SK-N-SH (cell line): ENCODE measurements around the gene B4GALT1. TPM values are rescaled to one million over a fixed set of nuclear protein-coding genes. Genes with fewer than 3 reads are reported as not detected.

Experiments
- CTCF ChIA-PET: fragments of 300-600, 350-600 bp; formaldehyde crosslinking; extraction: SDS; loops from one replicate; lab custom pipeline; 2021; lab: Yijun Ruan, JAX
- POLR2A ChIA-PET: fragments of 350-600 bp; sonication (Branson Sonifier 250); formaldehyde crosslinking; extraction: SDS; loops from one replicate; lab custom pipeline; 2020; ENCODE audit warnings: antibody characterized with exemption, inconsistent platforms; lab: Yijun Ruan, JAX
- DNase-seq: peaks from one replicate; pipeline ENCODE4 v3.0.0; 2012
- H2AFZ ChIP-seq: fragments of 200-600 bp; sonication (generic); 2 replicates; pipeline ENCODE4 v1.8.1; 2016; ENCODE audit warnings: antibody characterized with exemption, mild to moderate bottlenecking, low read depth
- H3F3A ChIP-seq: fragments of 200-600 bp; sonication (generic); replicated peaks from 2 replicates; pipeline ENCODE3; 2016; ENCODE audit warnings: antibody characterized with exemption, mild to moderate bottlenecking; ENCODE audit not compliant: insufficient read depth
- H3K27ac ChIP-seq, 2 experiments: fragments of 200-500 bp in 1 of 2; fragments of 200-600 bp in 1 of 2; sonication (Bioruptor generic) in 1 of 2; sonication (generic), shearing (Covaris generic) in 1 of 2; 2 replicates each; pipeline versions ENCODE4 v1.5.1 to v1.6.1; 2014 to 2016; ENCODE audit warnings: low read depth in 2 of 2, inconsistent platforms in 1 of 2, low read length in 1 of 2, mild to moderate bottlenecking in 1 of 2, mixed read lengths in 1 of 2
- H3K27me3 ChIP-seq: fragments of 200-600 bp; sonication (generic), shearing (Covaris generic); 2 replicates; pipeline ENCODE4 v1.6.1; 2016; ENCODE audit warnings: mixed run types; ENCODE audit not compliant: insufficient read depth
- H3K36me3 ChIP-seq, 2 experiments: fragments of 200-500 bp in 1 of 2; fragments of 200-600 bp in 1 of 2; sonication (Bioruptor generic) in 1 of 2; sonication (generic) in 1 of 2; replicated peaks in 1 of 2; 2 replicates each; pipeline versions ENCODE3 to v1.5.1; 2014 to 2016; ENCODE audit warnings: low read length in 1 of 2, mild to moderate bottlenecking in 1 of 2; ENCODE audit not compliant: insufficient read depth in 2 of 2, control insufficient read depth in 1 of 2
- H3K4me1 ChIP-seq, 2 experiments: fragments of 200-500 bp in 1 of 2; fragments of 200-600 bp in 1 of 2; sonication (Bioruptor generic) in 1 of 2; sonication (generic), shearing (Covaris generic) in 1 of 2; 2 replicates each; pipeline versions ENCODE4 v1.5.1 to v1.6.1; 2014 to 2016; ENCODE audit warnings: low read depth in 1 of 2, low read length in 1 of 2, mixed run types in 1 of 2; ENCODE audit not compliant: insufficient read depth in 2 of 2, control insufficient read depth in 1 of 2
- H3K4me2 ChIP-seq: fragments of 200-600 bp; sonication (generic), shearing (Covaris generic); 2 replicates; pipeline ENCODE4 v1.6.1; 2017; ENCODE audit warnings: mixed run types
- H3K4me3 ChIP-seq, 2 experiments: fragments of 200-500 bp in 1 of 2; fragments of 200-600 bp in 1 of 2; sonication (Bioruptor generic) in 1 of 2; sonication (generic), shearing (Covaris generic) in 1 of 2; 2 replicates each; pipeline versions ENCODE4 v1.5.1 to v1.8.1; 2014 to 2016; ENCODE audit warnings: low read depth in 2 of 2, inconsistent platforms in 1 of 2, low read length in 1 of 2, mild to moderate bottlenecking in 1 of 2, mixed read lengths in 1 of 2, moderate library complexity in 1 of 2
- H3K79me2 ChIP-seq: fragments of 200-600 bp; sonication (generic); 2 replicates; pipeline ENCODE4 v1.8.1; 2017; ENCODE audit warnings: mild to moderate bottlenecking; ENCODE audit not compliant: insufficient read depth
- H3K9ac ChIP-seq: fragments of 200-600 bp; sonication (generic); 2 replicates; pipeline ENCODE4 v1.6.1; 2017; ENCODE audit warnings: mixed run types
- H3K9me2 ChIP-seq: fragments of 200-600 bp; sonication (generic); 2 replicates; pipeline ENCODE4 v1.6.1; 2017; ENCODE audit warnings: mixed run types
- H3K9me3 ChIP-seq: fragments of 200-600 bp; sonication (generic); 2 replicates; pipeline ENCODE4 v1.6.1; 2017; ENCODE audit warnings: mixed run types, mild to moderate bottlenecking, moderate library complexity
- H4K20me1 ChIP-seq: fragments of 200-600 bp; sonication (generic); 2 replicates; pipeline ENCODE4 v1.6.1; 2017; ENCODE audit warnings: mild to moderate bottlenecking, mixed run types; ENCODE audit not compliant: insufficient read depth
- CHD2 ChIP-seq: fragments of 150-350 bp; IDR thresholded peaks from 2 replicates; pipeline ENCODE4 v1.6.1; 2018; ENCODE audit warnings: low read length; ENCODE audit not compliant: partially characterized antibody
- ELF1 ChIP-seq: IDR thresholded peaks from 2 replicates; pipeline ENCODE4 v1.4.0; 2012
- EZH2phosphoT487 ChIP-seq: fragments of 200-600 bp; sonication (generic); IDR thresholded peaks from 2 replicates; pipeline ENCODE4 v1.6.1; 2017; ENCODE audit warnings: low read depth, mixed run types, mild to moderate bottlenecking, antibody characterized with exemption, moderate library complexity, borderline replicate concordance
- FOSL2 ChIP-seq: IDR thresholded peaks from 2 replicates; pipeline ENCODE4 v1.4.0; 2012; ENCODE audit warnings: low read depth, mild to moderate bottlenecking, moderate library complexity, borderline replicate concordance
- FOXM1 ChIP-seq: IDR thresholded peaks from 2 replicates; pipeline ENCODE4 v1.4.0; 2012; ENCODE audit warnings: low read depth, mild to moderate bottlenecking
- GABPA ChIP-seq: IDR thresholded peaks from 2 replicates; pipeline ENCODE4 v1.4.0; 2012; ENCODE audit warnings: low read depth, mild to moderate bottlenecking
- JUND ChIP-seq: IDR thresholded peaks from 2 replicates; pipeline ENCODE4 v1.4.0; 2012
- MEF2A ChIP-seq: IDR thresholded peaks from 2 replicates; pipeline ENCODE4 v1.4.0; 2012; ENCODE audit warnings: low read depth, borderline replicate concordance
- MXI1 ChIP-seq: IDR thresholded peaks from 2 replicates; pipeline ENCODE4 v1.6.1; 2012; ENCODE audit warnings: mild to moderate bottlenecking, low read depth, low read length, improper control_type of control experiment
- NFIC ChIP-seq: IDR thresholded peaks from 2 replicates; pipeline ENCODE4 v1.4.0; 2012; ENCODE audit warnings: borderline replicate concordance
- NRF1 ChIP-seq: IDR thresholded peaks from 2 replicates; pipeline ENCODE4 v1.6.1; 2012; ENCODE audit warnings: low read depth, mild to moderate bottlenecking, low read length
- POLR2AphosphoS5 ChIP-seq: IDR thresholded peaks from 2 replicates; pipeline ENCODE4 v1.6.1; 2012; ENCODE audit warnings: low read depth, low read length
- RAD21 ChIP-seq: IDR thresholded peaks from 2 replicates; pipeline ENCODE4 v1.6.1; 2012; ENCODE audit warnings: mild to moderate bottlenecking, low read length
- RFX5 ChIP-seq: IDR thresholded peaks from 2 replicates; pipeline ENCODE4 v1.6.1; 2012; ENCODE audit warnings: mild to moderate bottlenecking, improper control_type of control experiment, low read length
- RXRA ChIP-seq: IDR thresholded peaks from 2 replicates; pipeline ENCODE4 v1.4.0; 2012; ENCODE audit warnings: low read depth, mild to moderate bottlenecking, borderline replicate concordance
- SIN3A ChIP-seq: IDR thresholded peaks from 2 replicates; pipeline ENCODE4 v1.6.1; 2012; ENCODE audit warnings: low read depth, mild to moderate bottlenecking, low read length, moderate library complexity, borderline replicate concordance
- SMC3 ChIP-seq: IDR thresholded peaks from 2 replicates; pipeline ENCODE4 v1.6.1; 2012; ENCODE audit warnings: low read depth, low read length, improper control_type of control experiment
- TAF1 ChIP-seq: IDR thresholded peaks from 2 replicates; pipeline ENCODE4 v1.6.1; 2012; ENCODE audit warnings: low read depth, mild to moderate bottlenecking, low read length, moderate library complexity, borderline replicate concordance
- TCF12 ChIP-seq: IDR thresholded peaks from 2 replicates; pipeline ENCODE4 v1.4.0; 2012
- YY1 ChIP-seq: IDR thresholded peaks from 2 replicates; pipeline ENCODE4 v1.4.0; 2012; ENCODE audit warnings: low read depth, mild to moderate bottlenecking
- WGBS: methylation state at CpG from one replicate; pipeline ENCODE4 v1.1.6; 2017; ENCODE audit warnings: low lambda C conversion rate; 5-methylcytosine and 5-hydroxymethylcytosine counted together
- polyA plus RNA-seq, 3 experiments: library from polyadenylated mRNA; depleted of rRNA; stranded (reverse); fragments of >200 nt; gene quantifications; 2 replicates each; pipeline ENCODE4 v1.2.3, GENCODE V29; 2012
- TF ChIP-seq, protein P1 (sequence below): fragments of 150-350 bp; IDR thresholded peaks from 2 replicates; pipeline ENCODE4 v1.6.1; 2016; ENCODE audit warnings: mild to moderate bottlenecking, low read depth, low read length
- TF ChIP-seq, protein P2 (sequence below): fragments of 150-350 bp; IDR thresholded peaks from 2 replicates; pipeline ENCODE4 v1.6.1; 2017; ENCODE audit warnings: antibody characterized with exemption, low read length, low read depth, borderline replicate concordance
- TF ChIP-seq, protein P3 (sequence below): IDR thresholded peaks from 2 replicates; pipeline ENCODE4 v1.6.1; 2012; ENCODE audit warnings: mild to moderate bottlenecking, low read depth, low read length, moderate library complexity

Gene B4GALT1
- polyA plus RNA-seq, 1 of the 3 experiments (the other 2 are of a cell fraction), result 36.2 TPM

DNA sequence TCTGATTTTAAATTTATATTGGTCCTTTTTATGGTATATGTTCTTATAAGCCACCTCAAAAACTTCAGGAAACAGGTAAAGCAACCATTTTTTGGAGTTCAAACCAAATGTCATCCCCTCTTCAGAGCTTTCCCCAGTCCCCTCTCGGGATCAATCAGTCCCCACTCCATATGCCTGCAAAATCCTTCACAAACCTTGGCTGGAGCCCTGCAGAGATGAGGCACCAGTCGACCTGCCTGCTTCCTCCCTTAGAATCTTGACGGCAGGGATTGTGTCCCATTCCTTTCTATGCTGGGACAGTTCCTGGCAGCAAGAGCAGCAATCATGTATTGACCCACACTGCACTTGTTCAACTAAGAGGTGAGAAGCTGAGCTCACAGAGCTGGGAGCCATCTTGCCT lies 22.6 kb downstream of the B4GALT1 start:
- 70% methylated on average over 3 of the region's 3 CpGs for WGBS
- TF ChIP-seq CHD2 (no peak), RAD21 (no peak), MXI1 (no peak), YY1 (no peak), NRF1 (no peak), ELF1 (no peak), MEF2A (no peak), SIN3A (no peak), FOXM1 (no peak)
- TF ChIP-seq, protein P1, sequence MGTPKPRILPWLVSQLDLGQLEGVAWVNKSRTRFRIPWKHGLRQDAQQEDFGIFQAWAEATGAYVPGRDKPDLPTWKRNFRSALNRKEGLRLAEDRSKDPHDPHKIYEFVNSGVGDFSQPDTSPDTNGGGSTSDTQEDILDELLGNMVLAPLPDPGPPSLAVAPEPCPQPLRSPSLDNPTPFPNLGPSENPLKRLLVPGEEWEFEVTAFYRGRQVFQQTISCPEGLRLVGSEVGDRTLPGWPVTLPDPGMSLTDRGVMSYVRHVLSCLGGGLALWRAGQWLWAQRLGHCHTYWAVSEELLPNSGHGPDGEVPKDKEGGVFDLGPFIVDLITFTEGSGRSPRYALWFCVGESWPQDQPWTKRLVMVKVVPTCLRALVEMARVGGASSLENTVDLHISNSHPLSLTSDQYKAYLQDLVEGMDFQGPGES, result no peak
- TF ChIP-seq, protein P2, sequence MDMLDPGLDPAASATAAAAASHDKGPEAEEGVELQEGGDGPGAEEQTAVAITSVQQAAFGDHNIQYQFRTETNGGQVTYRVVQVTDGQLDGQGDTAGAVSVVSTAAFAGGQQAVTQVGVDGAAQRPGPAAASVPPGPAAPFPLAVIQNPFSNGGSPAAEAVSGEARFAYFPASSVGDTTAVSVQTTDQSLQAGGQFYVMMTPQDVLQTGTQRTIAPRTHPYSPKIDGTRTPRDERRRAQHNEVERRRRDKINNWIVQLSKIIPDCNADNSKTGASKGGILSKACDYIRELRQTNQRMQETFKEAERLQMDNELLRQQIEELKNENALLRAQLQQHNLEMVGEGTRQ, result no peak
- Histone ChIP-seq H3K4me3 (no peak overlapping the region), H3K79me2 (peaks cover 100% of the 10 kb centered on the region), H3K27ac (no peak overlapping the region), H3K9me3 (no peaks in the 10 kb centered on the region), H3K4me2 (no peak overlapping the region), H3K9ac (no peak overlapping the region), H3K9me2 (no peaks in the 10 kb centered on the region), H4K20me1 (peaks cover 45% of the 10 kb centered on the region), H3K36me3 (peaks cover 0 to 3% of the 10 kb centered on the region in 2 experiments), H3K27me3 (no peaks in the 10 kb centered on the region), H3F3A (no peaks in the 10 kb centered on the region), H2AFZ (no peak overlapping the region), H3K4me1 (peaks cover 5 to 17% of the 10 kb centered on the region in 2 experiments; a peak in 2 of 4 replicates)
- ChIA-PET CTCF (no interaction called here), POLR2A (no interaction called here)
- no peak for DNase-seq

DNA sequence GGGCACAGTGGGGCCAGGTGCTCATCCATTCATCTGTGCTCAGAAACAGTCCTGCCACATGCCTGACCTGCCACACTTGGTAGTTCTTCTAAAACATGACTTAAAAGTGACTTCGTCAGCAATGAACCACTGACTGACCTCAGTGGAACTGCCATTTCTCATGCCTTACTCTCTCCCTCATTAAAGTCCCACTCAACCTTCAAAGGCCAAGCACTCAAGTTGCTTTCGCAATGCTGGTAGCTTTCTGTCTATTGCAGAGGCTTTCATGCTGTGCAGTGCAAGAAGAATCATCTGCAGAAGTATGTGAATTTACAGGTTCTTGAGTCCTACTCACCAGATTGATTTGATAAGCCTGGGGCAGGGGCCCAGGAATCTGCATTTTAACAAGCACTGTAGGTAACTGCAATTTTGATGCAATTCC lies 23.9 kb downstream of the B4GALT1 start:
- Histone ChIP-seq H3K9ac (no peak overlapping the region), H3K27me3 (no peaks in the 10 kb centered on the region), H3K79me2 (peaks cover 100% of the 10 kb centered on the region), H3K4me3 (no peak overlapping the region), H3K4me1 (peaks cover 7 to 10% of the 10 kb centered on the region in 2 experiments; a peak in 2 of 4 replicates), H2AFZ (no peak overlapping the region), H3K9me3 (no peaks in the 10 kb centered on the region), H3K36me3 (peaks cover 0 to 3% of the 10 kb centered on the region in 2 experiments), H3K27ac (no peak overlapping the region), H3K4me2 (no peak overlapping the region), H4K20me1 (peaks cover 55% of the 10 kb centered on the region), H3K9me2 (no peaks in the 10 kb centered on the region), H3F3A (no peaks in the 10 kb centered on the region)
- POLR2A ChIA-PET, result interaction anchor here (0.7 kb wide), 1 partner anchor 10 kb away, joined by 4 read pairs; no protein-coding TSS in a partner anchor
- DNase-seq, result no peak
- 100% methylated on average over 2 of the region's 2 CpGs for WGBS
- CTCF ChIA-PET, result no interaction called here
- TF ChIP-seq YY1 (no peak), FOSL2 (no peak), POLR2AphosphoS5 (no peak), EZH2phosphoT487 (no peak), SMC3 (no peak), TAF1 (no peak), NFIC (no peak), SIN3A (no peak), RAD21 (no peak), RXRA (no peak), MEF2A (no peak), JUND (no peak), RFX5 (no peak), GABPA (no peak), TCF12 (no peak)
- TF ChIP-seq, protein P3, sequence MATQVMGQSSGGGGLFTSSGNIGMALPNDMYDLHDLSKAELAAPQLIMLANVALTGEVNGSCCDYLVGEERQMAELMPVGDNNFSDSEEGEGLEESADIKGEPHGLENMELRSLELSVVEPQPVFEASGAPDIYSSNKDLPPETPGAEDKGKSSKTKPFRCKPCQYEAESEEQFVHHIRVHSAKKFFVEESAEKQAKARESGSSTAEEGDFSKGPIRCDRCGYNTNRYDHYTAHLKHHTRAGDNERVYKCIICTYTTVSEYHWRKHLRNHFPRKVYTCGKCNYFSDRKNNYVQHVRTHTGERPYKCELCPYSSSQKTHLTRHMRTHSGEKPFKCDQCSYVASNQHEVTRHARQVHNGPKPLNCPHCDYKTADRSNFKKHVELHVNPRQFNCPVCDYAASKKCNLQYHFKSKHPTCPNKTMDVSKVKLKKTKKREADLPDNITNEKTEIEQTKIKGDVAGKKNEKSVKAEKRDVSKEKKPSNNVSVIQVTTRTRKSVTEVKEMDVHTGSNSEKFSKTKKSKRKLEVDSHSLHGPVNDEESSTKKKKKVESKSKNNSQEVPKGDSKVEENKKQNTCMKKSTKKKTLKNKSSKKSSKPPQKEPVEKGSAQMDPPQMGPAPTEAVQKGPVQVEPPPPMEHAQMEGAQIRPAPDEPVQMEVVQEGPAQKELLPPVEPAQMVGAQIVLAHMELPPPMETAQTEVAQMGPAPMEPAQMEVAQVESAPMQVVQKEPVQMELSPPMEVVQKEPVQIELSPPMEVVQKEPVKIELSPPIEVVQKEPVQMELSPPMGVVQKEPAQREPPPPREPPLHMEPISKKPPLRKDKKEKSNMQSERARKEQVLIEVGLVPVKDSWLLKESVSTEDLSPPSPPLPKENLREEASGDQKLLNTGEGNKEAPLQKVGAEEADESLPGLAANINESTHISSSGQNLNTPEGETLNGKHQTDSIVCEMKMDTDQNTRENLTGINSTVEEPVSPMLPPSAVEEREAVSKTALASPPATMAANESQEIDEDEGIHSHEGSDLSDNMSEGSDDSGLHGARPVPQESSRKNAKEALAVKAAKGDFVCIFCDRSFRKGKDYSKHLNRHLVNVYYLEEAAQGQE, result no peak
- TF ChIP-seq, protein P1, result no peak
